ENCODE measurements around the gene EXOC6B. TPM values are rescaled to one million over a fixed set of nuclear protein-coding genes. Genes with fewer than 3 reads are reported as not detected.

The EXOC6B gene
- 9.0 TPM for total RNA-seq

- Histone ChIP-seq H3K4me3 (ENCODE audit: low read length) (peak within 1 kb of the TSS; percentile 47), H3K9me3 (ENCODE audit: low read depth, low read length) (no peaks in the 10 kb centered on the region), H3K4me1 (ENCODE audit: insufficient read depth, low read length) (peaks cover 15% of the 10 kb centered on the region), H3K27me3 (ENCODE audit: insufficient read depth, low read length) (peaks cover 9% of the 10 kb centered on the region)
Measured at GRCh38 chr2:72825257-72826155, at the start of gene EXOC6B. Gene EXOC6B (minus strand): TSS chr2:72826033.

GRCh38 chr2:72871880-72872279 lies 46.0 kb upstream of the EXOC6B start:
- peaks cover 66% of the 10 kb centered on the region for H3K27me3 ChIP-seq (ENCODE audit: insufficient read depth, low read length)
- no peak overlapping the region for H3K4me3 ChIP-seq (ENCODE audit: low read length)
- no peaks in the 10 kb centered on the region for H3K9me3 ChIP-seq (ENCODE audit: low read depth, low read length)
- no peaks in the 10 kb centered on the region for H3K4me1 ChIP-seq (ENCODE audit: insufficient read depth, low read length)

GRCh38 chr2:72871060-72871459 lies 45.2 kb upstream of the EXOC6B start:
- peaks cover 65% of the 10 kb centered on the region for H3K27me3 ChIP-seq (ENCODE audit: insufficient read depth, low read length)
- no peaks in the 10 kb centered on the region for H3K4me1 ChIP-seq (ENCODE audit: insufficient read depth, low read length)
- no peak overlapping the region for H3K4me3 ChIP-seq (ENCODE audit: low read length)
- no peaks in the 10 kb centered on the region for H3K9me3 ChIP-seq (ENCODE audit: low read depth, low read length)

- peaks cover 8% of the 10 kb centered on the region for H3K4me1 ChIP-seq (ENCODE audit: insufficient read depth, low read length)
- no peak overlapping the region for H3K4me3 ChIP-seq (ENCODE audit: low read length)
- H3K9me3 ChIP-seq (ENCODE audit: low read depth, low read length) = no peaks in the 10 kb centered on the region
- H3K27me3 ChIP-seq (ENCODE audit: insufficient read depth, low read length) = peaks cover 54% of the 10 kb centered on the region
Measured at GRCh38 chr2:72864500-72864899, 38.7 kb upstream of the EXOC6B start.

- no peaks in the 10 kb centered on the region for H3K9me3 ChIP-seq (ENCODE audit: low read depth, low read length)
- H3K4me1 ChIP-seq (ENCODE audit: insufficient read depth, low read length) = peaks cover 8% of the 10 kb centered on the region
Measured at GRCh38 chr2:72863046-72863445, 37.2 kb upstream of the EXOC6B start.

GRCh38 chr2:72862239-72862988 lies 36.6 kb upstream of the EXOC6B start:
- no peaks in the 10 kb centered on the region for H3K9me3 ChIP-seq (ENCODE audit: low read depth, low read length)
- no peak overlapping the region for H3K4me3 ChIP-seq (ENCODE audit: low read length)
- peaks cover 8% of the 10 kb centered on the region for H3K4me1 ChIP-seq (ENCODE audit: insufficient read depth, low read length)
- H3K27me3 ChIP-seq (ENCODE audit: insufficient read depth, low read length) = peaks cover 44% of the 10 kb centered on the region

More at GRCh38 chr2:72863046-72863445, 37.2 kb upstream of the EXOC6B start:
- H3K27me3 ChIP-seq (ENCODE audit: insufficient read depth, low read length) = peaks cover 50% of the 10 kb centered on the region
- no peak overlapping the region for H3K4me3 ChIP-seq (ENCODE audit: low read length)

GRCh38 chr2:72859831-72860262 lies 34.0 kb upstream of the EXOC6B start:
- Histone ChIP-seq H3K9me3 (ENCODE audit: low read depth, low read length) (no peaks in the 10 kb centered on the region), H3K27me3 (ENCODE audit: insufficient read depth, low read length) (peaks cover 37% of the 10 kb centered on the region), H3K4me1 (ENCODE audit: insufficient read depth, low read length) (peaks cover 8% of the 10 kb centered on the region), H3K4me3 (ENCODE audit: low read length) (no peak overlapping the region)

GRCh38 chr2:72851333-72851732 lies 25.5 kb upstream of the EXOC6B start:
- peaks cover 2% of the 10 kb centered on the region for H3K27me3 ChIP-seq (ENCODE audit: insufficient read depth, low read length)
- no peaks in the 10 kb centered on the region for H3K9me3 ChIP-seq (ENCODE audit: low read depth, low read length)
- H3K4me3 ChIP-seq (ENCODE audit: low read length) = no peak overlapping the region
- H3K4me1 ChIP-seq (ENCODE audit: insufficient read depth, low read length) = no peaks in the 10 kb centered on the region

GRCh38 chr2:72849138-72849462 lies 23.3 kb upstream of the EXOC6B start:
- H3K27me3 ChIP-seq (ENCODE audit: insufficient read depth, low read length) = peaks cover 2% of the 10 kb centered on the region
- no peak overlapping the region for H3K4me3 ChIP-seq (ENCODE audit: low read length)
- no peaks in the 10 kb centered on the region for H3K9me3 ChIP-seq (ENCODE audit: low read depth, low read length)
- no peaks in the 10 kb centered on the region for H3K4me1 ChIP-seq (ENCODE audit: insufficient read depth, low read length)

- peaks cover 2% of the 10 kb centered on the region for H3K27me3 ChIP-seq (ENCODE audit: insufficient read depth, low read length)
- no peak overlapping the region for H3K4me3 ChIP-seq (ENCODE audit: low read length)
- H3K9me3 ChIP-seq (ENCODE audit: low read depth, low read length) = no peaks in the 10 kb centered on the region
- no peaks in the 10 kb centered on the region for H3K4me1 ChIP-seq (ENCODE audit: insufficient read depth, low read length)
Measured at GRCh38 chr2:72848436-72849137, 22.8 kb upstream of the EXOC6B start.

GRCh38 chr2:72847534-72848315 lies 21.9 kb upstream of the EXOC6B start:
- Histone ChIP-seq H3K4me3 (ENCODE audit: low read length) (no peak overlapping the region), H3K9me3 (ENCODE audit: low read depth, low read length) (no peaks in the 10 kb centered on the region), H3K27me3 (ENCODE audit: insufficient read depth, low read length) (peaks cover 4% of the 10 kb centered on the region), H3K4me1 (ENCODE audit: insufficient read depth, low read length) (no peaks in the 10 kb centered on the region)

GRCh38 chr2:72846171-72847095 lies 20.6 kb upstream of the EXOC6B start:
- Histone ChIP-seq H3K4me1 (ENCODE audit: insufficient read depth, low read length) (no peaks in the 10 kb centered on the region), H3K4me3 (ENCODE audit: low read length) (no peak overlapping the region), H3K9me3 (ENCODE audit: low read depth, low read length) (no peaks in the 10 kb centered on the region), H3K27me3 (ENCODE audit: insufficient read depth, low read length) (peaks cover 4% of the 10 kb centered on the region)

GRCh38 chr2:72843301-72843700 lies 17.5 kb upstream of the EXOC6B start:
- H3K4me3 ChIP-seq (ENCODE audit: low read length) = no peak overlapping the region
- peaks cover 2% of the 10 kb centered on the region for H3K27me3 ChIP-seq (ENCODE audit: insufficient read depth, low read length)
- no peaks in the 10 kb centered on the region for H3K9me3 ChIP-seq (ENCODE audit: low read depth, low read length)
- no peaks in the 10 kb centered on the region for H3K4me1 ChIP-seq (ENCODE audit: insufficient read depth, low read length)

All from mononuclear cell (primary cell).